Fibroblast of skin of left quadriceps (primary cell): Measurements from ENCODE around the gene HNRNPR.
"Not testable (repeated sequence)": the region's sequence is repeated elsewhere in the genome, so short reads cannot be mapped to it uniquely, and the experiment has no call there.

Experiments
- DNase-seq, 2 experiments: peaks; one replicate each; pipeline ENCODE4 v3.0.0-alpha.2; 2013; ENCODE audit warnings: low read depth in 2 of 2

HNRNPR gene

GRCh38 chr1:23344111-23344986 is at the start of gene HNRNPR:
TSS of gene HNRNPR (minus strand) at chr1:23344284. CDS start at chr1:23341008, 3,276 bp downstream.
- peak; percentile 100 for DNase-seq

GRCh38 chr1:23393706-23394105 is 49.6 kb upstream of the HNRNPR start:
- DNase-seq = no peak

GRCh38 chr1:23392125-23392855 is 48.2 kb upstream of the HNRNPR start:
- DNase-seq = no peak

- no peak for DNase-seq
Measured at GRCh38 chr1:23389837-23390321, 45.8 kb upstream of the HNRNPR start.

- no peak for DNase-seq
Measured at GRCh38 chr1:23387494-23387893, 43.4 kb upstream of the HNRNPR start.

- DNase-seq = no peak
Measured at GRCh38 chr1:23385119-23385621, 41.1 kb upstream of the HNRNPR start.

GRCh38 chr1:23384312-23385058 is 40.4 kb upstream of the HNRNPR start:
- no peak for DNase-seq

GRCh38 chr1:23383577-23384311 is 39.7 kb upstream of the HNRNPR start:
- no peak for DNase-seq

GRCh38 chr1:23381233-23381885 is 37.3 kb upstream of the HNRNPR start:
- no peak for DNase-seq

- no peak for DNase-seq
Measured at GRCh38 chr1:23380719-23381118, 36.6 kb upstream of the HNRNPR start.

- not testable (repeated sequence) for DNase-seq
Measured at GRCh38 chr1:23380236-23380635, 36.2 kb upstream of the HNRNPR start.

GRCh38 chr1:23376890-23377811 is 33.1 kb upstream of the HNRNPR start:
- DNase-seq = no peak

- not testable (repeated sequence) for DNase-seq
Measured at GRCh38 chr1:23374079-23374735, 30.1 kb upstream of the HNRNPR start.

- no peak for DNase-seq
Measured at GRCh38 chr1:23371987-23372880, 28.1 kb upstream of the HNRNPR start.

GRCh38 chr1:23370709-23371584 is 26.9 kb upstream of the HNRNPR start:
- no peak for DNase-seq

GRCh38 chr1:23370330-23370708 is 26.2 kb upstream of the HNRNPR start:
- no peak for DNase-seq
